COLO668 (cell line): ENCODE measurements around the gene HBQ1.
"Not testable (repeated sequence)": the region's sequence is repeated elsewhere in the genome, so short reads cannot be mapped to it uniquely, and the experiment has no call there.

ENCODE experiments used
- DNase-seq: peaks from one replicate; lab custom pipeline; 2025; ENCODE audit not compliant: unreplicated experiment; lab: John Stamatoyannopoulos, UW

The HBQ1 gene

GRCh38 chr16:180101-180675, at the start of gene HBQ1:
Gene HBQ1 (plus strand): TSS chr16:180459. CDS start chr16:180487, 28 bp downstream.
- DNase-seq: peak; percentile 23

DNA sequence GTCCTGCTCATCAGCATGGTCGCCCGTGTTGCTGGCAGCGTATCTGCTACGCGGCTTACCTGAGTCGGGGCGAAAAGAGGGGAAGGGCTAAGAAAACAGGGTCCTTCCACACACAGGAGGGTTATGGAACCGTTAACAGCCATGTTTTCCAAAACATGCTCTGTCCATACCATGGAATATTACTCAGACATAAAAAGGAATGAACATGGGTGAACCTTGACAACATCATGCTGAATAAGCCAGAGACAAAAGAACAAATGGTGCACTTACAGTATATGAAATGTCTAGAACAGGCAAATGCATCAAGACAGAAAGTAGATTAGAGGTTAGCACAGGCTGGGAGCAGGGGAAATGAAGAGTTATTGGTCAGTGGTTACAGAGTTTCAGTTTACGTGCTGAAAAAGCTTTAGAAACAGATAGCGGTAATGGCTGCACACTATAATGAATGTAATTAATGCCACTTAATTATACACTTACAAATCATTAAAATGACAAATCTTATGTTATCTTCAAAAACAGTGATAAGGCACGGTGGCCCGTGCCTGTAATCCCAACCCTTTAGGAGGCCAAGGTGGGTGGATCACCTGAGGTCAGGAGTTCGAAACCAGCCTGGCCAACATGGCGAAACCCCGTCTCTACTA, 49.6 kb upstream of the HBQ1 start:
- no peak for DNase-seq

- DNase-seq: no peak
Observed at GRCh38 chr16:132120-132519, 48.1 kb upstream of the HBQ1 start.

DNA sequence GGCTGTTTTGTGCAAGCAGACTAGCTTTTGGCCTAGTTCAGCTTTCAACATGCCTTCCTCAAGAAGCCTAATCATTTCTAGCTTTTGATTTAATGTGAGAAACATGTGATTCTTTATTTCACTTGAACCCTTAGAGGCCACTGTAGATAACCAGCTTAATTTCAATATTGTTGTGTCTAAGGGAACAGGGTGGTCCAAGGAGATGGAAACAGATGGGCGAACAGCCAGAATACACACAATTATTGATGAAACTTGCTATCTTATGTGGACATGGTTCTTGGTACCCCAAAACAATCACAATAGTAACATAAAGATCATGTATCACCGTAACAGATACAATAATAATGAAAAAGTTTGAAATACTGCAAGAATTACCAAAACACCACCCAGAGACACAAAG, 46.5 kb upstream of the HBQ1 start:
- DNase-seq: no peak

GRCh38 chr16:138049-138417, 42.2 kb upstream of the HBQ1 start:
- DNase-seq: peak; percentile 15

DNA sequence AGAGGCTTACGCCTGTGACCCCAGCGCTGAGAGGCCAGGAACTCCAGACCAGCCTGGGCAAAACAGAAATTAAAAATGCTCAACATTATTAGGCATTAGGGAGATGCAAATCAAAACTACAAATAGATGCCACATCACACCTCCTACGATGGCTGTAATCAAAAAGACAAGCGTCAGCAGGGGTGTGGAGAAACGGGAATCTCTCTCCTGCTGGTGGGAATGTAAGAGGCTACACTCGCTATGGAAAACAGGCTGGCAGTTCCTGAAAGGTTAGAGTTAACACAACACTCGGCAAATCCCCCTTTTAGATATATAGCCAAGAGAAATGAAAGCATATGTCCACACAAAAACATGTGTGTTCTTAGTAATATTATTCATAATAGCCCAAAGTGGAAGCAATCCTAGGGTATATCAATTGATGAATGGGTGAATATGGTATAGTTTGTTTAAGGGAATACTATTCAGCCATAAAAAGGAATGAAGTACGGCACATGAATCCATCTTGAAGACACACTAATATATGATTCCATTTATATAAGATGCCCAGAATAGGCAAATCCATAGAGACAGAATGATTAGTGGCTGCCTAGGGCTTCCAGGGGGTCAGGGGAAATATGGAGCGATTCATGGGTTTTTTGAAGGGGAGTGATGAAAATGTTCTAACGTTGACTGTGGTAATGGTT, 39.9 kb upstream of the HBQ1 start:
- no peak for DNase-seq

- DNase-seq: no peak
Observed at GRCh38 chr16:142405-142967, 37.8 kb upstream of the HBQ1 start.

- DNase-seq: no peak
Observed at GRCh38 chr16:143047-143446, 37.2 kb upstream of the HBQ1 start.

DNA sequence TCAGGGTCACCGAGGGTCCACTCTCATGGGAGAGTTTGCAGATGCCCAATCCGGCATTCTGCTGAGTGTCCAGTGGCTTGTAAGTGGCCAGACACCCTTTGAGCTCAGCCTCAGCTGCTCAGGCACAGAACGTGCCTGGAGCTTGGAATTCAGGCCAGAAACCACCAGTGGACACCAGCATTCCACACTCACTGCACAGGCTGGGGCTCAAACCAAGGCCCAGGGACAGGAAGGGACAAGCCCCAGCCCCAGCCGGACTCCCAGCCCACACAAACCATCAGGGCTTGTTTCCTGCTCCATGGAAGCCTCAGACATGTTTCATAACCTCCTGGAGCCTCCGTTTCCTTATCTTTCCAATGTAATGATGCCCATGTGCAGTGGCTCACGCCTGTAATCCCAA, 36.8 kb upstream of the HBQ1 start:
- no peak for DNase-seq

GRCh38 chr16:144797-145252, 35.4 kb upstream of the HBQ1 start:
- DNase-seq: no peak

DNA sequence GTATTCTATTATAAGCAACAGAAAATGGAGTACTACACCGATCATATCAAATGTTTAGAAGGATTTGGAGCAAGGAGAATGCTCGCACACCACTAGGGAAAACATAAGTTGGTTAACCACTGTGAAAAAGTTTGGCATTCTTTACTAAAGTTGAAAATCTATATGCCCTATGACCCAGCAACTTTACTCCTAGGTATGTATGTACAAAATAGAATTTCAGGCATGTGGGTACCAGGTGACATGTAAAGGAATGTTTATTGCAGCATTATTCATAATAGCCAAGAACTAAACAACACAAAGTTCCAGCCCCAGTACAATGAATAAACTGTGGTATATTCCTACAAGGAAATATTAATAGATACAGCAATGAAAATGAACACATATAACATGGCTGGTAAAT, 33.6 kb upstream of the HBQ1 start:
- no peak for DNase-seq

DNA sequence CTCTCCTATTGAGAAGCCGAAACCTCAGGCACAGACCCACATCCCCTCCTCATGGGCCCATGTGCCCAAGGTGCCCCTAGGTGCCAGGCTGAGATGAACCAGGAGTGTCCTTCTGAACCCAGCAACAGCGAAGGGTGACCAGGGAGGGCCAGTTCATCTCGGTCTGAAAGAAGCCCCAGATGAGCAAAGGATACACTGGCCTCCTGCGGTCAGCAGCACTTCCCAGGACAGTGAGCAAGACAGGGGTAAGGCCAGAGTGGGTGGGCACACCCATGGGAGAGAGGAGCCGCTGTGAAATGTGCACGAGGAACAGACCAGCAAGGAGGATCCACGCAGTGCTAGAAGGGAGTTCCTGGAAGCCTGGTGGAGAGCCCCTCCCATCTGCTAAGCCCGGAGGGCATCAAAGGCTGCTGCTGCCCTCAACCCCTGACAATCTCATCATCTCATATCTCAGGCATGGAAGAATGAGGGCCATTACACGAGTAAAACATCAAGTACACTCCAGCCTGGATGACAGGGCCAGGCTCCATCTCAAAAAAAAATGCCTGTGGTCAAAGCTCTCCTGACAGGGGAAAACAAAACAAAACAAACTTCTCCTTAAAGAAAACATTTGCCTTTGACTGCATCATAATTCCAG, 31.1 kb upstream of the HBQ1 start:
- DNase-seq: no peak

DNA sequence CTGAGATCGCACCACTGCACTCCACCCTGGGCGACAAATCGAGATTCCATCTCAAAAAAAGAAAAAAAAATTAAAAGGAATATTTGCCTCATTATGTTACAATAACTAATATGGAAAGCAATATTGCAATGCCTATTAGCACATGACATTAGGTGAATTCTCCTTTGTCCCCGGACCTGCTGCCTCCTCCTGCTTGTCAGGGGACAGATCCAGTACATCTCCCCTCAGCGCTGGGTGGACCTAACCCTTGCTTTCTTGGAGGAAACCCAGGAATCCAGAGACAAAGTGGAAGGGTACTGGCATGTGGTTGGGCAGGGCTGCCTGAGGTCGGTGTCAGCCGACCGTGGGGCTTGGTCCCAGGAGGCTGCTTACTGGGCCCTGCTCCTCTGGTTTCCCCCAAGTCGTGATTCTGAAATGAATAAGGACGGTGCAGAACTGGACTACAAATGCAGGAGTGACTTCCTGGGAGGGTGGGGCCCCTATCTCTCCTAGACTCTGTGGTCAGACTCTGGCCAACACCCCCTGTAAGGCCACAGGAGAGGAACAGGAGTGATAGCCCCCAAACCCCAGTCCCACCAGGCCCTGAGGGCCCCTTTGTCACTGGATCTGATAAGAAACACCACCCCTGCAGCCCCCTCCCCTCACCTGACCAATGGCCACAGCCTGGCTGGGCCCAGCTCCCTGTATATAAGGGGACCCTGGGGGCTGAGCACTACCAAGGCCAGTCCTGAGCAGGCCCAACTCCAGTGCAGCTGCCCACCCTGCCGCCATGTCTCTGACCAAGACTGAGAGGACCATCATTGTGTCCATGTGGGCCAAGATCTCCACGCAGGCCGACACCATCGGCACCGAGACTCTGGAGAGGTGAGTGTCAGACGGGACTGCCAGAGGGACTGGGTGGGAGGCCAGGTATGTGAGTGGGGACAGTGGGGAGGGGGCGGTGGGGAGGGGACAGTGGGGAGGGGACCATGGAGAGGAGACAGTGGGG, 27.8 kb upstream of the HBQ1 start, which contains the start of gene HBZ:
TSS of gene HBZ (plus strand) at position 504 of the 988 bp plus-strand sequence. CDS start at position 770, 266 bp downstream.
- no peak for DNase-seq

- not testable (repeated sequence) for DNase-seq
Observed at GRCh38 chr16:153129-153521, 27.1 kb upstream of the HBQ1 start.

DNA sequence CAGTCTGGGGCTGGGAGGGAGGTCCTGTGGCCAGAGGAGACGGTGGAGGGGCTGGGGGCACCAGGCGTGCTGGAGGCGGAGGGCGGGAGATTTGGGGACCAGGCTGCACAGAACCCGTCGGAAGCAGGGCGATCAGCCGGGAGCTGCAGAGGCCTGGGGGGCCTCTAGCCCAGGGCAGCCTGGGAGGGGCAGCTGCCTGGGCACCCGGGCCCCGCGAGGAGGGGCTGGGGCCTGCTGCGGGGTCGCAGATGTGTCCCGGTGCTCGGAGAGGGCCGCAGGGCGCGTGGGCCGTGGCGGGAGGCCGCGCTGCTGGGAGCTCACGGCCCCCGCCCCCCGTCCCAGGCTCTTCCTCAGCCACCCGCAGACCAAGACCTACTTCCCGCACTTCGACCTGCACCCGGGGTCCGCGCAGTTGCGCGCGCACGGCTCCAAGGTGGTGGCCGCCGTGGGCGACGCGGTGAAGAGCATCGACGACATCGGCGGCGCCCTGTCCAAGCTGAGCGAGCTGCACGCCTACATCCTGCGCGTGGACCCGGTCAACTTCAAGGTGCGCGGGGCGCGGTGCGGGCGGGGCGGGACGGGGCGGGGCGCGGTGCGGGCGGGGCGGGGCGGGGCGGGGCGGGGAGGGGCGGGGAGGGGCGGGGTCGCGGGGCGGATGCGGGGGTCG, 26.6 kb upstream of the HBQ1 start:
- not testable (repeated sequence) for DNase-seq

- DNase-seq: no peak
Observed at GRCh38 chr16:154217-155030, 25.8 kb upstream of the HBQ1 start.

- no peak for DNase-seq
Observed at GRCh38 chr16:155031-155398, 25.2 kb upstream of the HBQ1 start.

DNA sequence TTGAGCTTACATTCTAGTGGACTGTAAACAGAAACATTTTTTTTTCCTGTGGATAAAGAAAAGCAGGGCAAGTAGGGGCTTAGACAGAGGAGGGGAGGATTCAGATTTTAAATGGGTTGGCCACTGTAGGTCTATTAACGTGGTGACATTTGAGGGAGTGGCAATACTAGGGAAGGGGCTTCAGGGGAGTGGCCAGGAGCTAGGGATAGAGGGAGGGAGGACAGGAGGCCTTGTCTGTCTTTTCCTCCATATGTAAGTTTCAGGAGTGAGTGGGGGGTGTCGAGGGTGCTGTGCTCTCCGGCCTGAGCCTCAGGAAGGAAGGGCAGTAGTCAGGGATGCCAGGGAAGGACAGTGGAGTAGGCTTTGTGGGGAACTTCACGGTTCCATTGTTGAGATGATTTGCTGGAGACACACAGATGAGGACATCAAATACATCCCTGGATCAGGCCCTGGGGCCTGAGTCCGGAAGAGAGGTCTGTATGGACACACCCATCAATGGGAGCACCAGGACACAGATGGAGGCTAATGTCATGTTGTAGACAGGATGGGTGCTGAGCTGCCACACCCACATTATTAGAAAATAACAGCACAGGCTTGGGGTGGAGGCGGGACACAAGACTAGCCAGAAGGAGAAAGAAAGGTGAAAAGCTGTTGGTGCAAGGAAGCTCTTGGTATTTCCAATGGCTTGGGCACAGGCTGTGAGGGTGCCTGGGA, 21.0 kb upstream of the HBQ1 start:
- DNase-seq: no peak
